ENCODE measurements around the gene EPS8.
"Not testable (repeated sequence)": the region's sequence is repeated elsewhere in the genome, so short reads cannot be mapped to it uniquely, and the experiment has no call there.

Gene EPS8

DNA sequence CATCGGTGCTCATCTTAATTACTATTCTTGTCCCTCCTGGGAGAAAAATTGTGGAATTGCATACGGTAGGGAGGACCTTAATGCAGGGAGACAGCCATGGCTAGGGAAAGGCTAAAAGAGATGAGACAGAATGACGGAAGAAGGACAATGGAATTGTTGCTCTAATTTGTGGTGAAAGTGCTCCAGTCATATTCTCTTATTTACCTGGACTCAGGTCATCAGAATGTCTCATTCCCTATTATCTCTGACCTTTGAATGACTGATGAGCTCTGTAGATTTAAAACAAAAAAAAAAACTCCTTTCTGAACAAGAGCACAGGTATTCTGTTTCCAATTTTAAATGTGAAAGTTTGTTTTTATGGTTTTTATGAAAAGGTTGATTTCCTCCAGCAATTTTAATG is 8.6 kb upstream of the EPS8 start:
- no peak for DNase-seq (ENCODE audit: low read depth in 2 of 2)

DNA sequence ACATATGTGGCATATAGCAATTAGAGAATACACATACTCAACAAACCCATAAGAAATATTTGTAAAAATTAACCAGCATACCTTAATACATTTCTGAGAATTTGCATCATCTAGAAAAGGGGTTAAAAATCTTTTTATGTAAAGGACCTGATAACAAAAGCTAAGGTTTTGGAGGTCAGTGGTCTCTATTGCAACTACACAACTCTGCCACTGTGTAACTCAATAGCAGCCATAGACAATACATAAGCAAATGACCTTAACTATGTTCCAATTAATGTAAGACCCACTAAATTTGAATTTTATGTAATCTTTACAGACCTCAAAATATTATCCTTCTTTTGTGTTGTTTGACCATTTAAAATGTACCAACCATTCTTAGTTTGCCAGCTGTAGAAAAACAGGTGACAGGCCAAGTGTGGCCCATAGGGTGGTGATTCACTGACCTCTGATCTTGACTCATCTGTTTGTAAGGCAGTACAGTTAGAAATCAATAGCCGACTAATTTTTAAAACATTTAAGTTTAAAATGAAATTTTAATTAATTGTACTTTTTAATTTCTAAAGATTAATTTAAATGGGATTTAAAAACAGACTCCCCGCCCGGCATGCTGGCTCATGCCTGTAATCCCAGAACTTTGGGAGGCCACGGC is 7.4 kb upstream of the EPS8 start:
- DNase-seq (ENCODE audit: low read depth in 2 of 2) = no peak

DNA sequence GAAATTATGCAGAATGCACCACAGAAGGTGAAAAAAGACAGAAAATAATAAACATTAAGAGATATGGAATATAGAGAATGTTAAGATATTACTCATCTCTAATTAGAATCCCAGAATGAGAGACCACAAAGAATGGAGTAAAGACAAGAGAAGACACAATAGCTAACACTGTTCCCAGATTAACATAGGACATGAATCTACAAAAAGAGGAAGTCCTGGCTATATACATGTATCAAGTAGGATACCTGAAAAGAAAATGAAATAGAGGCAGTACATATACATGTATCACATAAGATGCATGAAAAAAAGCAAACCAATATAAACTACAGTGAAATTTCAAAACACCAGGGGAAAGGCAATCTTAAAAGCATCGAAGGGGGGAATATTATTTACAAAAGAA is 5.6 kb upstream of the EPS8 start:
- DNase-seq (ENCODE audit: low read depth in 2 of 2) = no peak

DNA sequence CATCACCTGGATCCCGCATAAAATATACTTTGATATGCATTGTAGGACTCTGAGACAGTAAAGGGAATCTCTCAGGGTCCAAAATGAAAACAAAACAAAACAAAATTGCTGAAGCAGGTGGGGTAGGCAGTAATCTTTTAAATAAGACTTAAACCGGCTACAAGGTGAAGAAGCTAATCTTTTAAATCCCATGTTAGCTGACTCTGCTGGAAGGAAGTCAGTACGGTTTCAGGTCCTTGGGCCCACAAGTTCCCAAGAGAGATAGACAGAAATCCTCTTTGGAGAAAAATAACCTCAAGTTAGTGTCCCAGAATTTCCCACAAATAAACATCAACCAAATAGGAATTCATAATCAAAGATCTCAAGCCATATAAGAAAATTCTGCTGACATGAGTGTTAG is 5.0 kb upstream of the EPS8 start:
- DNase-seq (ENCODE audit: low read depth in 2 of 2) = no peak

DNA sequence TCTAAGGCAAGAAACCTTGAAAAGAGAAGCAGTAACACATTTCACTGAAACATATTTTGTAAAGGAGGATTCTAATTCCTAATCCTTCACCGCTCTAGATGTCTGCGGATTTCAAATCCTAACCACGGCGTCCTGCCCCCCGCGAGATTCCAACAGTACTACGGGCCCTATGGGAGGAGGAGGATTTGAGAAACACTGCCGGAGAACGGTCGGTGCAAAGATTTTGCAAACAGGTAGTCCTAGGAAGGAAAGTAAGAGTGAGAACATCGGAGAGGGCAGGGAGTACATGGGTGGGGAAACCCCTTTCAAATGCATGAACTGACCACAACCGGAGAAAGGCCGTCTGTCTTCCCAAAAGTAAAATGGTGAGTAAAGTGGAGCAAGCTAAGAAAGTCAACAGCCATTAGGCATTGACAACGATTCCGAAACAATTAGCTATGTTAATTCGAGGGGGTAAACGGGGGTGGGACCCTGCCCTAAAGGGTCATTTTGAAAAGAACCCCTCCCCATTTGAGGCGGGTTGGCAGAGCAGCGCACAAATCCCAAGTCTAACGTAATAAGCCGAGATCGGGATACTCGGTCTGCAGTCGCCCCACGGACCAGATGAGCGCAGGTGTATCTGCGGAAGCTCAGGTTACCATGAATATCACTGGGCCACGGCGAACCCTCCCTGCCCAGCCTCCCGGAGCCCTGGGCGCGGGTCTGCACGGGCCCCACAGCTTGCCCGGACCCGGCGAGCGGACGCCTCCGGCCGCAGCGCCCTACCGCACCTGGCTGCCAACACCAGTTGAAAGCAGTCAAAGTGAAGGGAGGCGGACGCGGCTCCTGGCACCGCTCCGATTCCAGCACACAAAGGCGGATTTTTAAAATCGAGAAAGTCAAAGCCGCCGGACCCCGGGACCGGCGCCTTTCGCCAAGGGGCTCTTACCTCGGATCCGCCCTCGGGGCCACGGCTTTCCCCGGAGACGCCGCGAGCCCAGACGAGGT is 662 bp downstream of the EPS8 start:
- no peak for DNase-seq (ENCODE audit: low read depth in 2 of 2)

DNA sequence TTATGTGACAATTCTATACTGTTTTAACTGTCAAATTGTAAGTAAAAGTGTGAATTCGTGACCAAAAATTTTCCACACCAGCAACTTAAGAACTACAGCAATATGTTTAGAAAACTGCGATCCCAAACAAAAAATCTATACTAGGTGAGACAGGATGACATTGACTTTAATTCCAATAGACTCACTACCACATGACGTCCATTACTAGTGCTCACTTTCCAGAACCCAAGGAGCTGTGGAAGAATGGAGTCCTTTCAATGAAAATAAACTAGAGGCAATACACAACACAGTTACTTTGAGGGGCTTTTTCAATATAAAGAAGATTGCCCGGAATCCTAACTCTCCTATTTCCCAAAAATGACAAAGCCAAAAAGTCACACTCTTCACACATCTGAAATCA is 1.4 kb downstream of the EPS8 start:
- DNase-seq (ENCODE audit: low read depth in 2 of 2) = no peak

DNA sequence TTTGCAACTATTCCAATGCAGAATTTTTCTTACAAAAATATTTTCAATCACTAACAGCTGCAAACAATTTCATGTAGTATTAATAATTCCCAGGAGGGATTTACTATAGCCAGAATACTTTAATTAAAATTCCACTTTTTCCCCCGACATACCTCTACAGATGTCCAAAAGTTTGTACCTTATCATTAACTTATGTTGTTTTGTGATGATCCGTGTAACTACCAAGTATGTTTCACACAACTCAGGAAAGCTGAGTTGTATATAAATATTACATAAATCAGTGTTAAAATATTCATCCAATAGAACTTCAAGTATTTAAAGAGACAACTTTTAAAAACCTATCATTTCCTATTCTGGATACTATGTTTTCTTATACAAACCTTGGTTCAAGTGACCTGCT is 2.4 kb downstream of the EPS8 start:
- DNase-seq (ENCODE audit: low read depth in 2 of 2) = no peak

DNA sequence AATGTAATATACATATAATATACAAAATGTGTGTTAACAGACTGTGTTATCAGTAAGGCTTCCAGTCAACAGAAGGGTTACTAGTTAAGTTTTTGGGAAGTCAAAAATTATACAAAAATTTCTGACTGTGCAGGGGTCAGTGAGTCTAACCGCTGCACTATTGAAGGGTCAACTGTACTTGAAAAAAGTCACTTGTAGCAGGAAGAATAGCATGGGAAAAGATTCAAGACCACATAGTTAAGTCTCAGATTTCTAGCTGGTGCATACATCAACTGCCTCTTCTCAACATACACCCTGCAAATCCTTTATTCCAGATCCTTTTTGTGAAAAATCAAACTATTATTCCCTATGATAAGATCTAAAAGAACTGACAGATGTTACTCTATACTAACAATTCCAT is 5.9 kb downstream of the EPS8 start:
- no peak for DNase-seq (ENCODE audit: low read depth in 2 of 2)

DNA sequence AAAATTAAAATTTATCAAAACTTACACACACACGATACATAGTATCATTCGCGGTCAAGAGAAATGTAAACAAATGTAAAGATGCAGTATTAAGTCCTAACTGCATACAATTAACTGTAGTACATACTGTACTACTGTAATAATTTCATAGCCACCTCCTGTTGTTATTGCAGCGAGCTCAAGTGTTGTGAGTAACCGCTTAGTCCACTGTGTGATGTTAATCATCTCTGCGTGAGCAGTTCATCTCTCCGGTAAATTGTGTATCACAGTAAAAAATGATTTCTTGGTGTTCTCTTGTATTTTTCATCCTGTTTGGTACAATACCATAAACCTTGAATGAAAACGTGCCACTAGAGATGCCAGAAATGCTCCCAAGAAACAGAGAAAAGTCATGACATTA is 6.5 kb downstream of the EPS8 start:
- no peak for DNase-seq (ENCODE audit: low read depth in 2 of 2)

DNA sequence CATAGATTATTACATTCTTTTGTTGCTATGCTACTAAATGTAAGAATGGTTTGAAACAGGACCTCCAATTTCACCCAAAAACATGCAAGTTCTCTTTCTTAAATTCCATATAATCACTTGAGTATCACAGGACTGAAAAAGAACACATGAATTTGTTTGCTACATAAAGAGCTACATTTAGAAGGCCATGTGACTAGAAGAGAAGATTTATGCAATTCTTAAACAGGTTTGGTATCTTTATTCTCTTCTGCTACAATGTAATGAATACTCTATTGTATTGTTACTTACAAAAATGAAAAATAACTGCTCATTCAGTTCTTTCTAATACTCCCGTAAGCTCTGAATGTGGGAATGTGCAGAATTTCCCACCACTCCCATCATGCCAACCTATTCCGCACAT is 9.3 kb downstream of the EPS8 start:
- no peak for DNase-seq (ENCODE audit: low read depth in 2 of 2)

DNA sequence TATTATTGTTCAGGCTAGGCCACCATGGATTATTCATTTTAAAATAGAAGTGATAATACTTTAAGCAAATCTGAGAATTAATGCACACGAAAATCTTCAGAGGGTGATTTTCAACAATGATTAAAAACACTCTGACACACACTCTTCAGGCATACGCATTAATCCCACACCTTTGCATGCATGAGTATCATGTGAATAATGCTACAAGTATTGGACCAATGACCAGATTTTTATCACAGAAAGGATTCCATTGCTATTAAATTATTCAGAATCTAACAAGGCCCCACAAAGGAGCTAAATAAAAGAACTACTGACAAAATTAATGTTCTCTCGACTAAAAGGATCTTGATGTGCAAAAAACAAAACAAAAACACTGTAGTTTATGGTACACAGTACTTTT is 11.1 kb downstream of the EPS8 start:
- no peak for DNase-seq (ENCODE audit: low read depth in 2 of 2)

DNA sequence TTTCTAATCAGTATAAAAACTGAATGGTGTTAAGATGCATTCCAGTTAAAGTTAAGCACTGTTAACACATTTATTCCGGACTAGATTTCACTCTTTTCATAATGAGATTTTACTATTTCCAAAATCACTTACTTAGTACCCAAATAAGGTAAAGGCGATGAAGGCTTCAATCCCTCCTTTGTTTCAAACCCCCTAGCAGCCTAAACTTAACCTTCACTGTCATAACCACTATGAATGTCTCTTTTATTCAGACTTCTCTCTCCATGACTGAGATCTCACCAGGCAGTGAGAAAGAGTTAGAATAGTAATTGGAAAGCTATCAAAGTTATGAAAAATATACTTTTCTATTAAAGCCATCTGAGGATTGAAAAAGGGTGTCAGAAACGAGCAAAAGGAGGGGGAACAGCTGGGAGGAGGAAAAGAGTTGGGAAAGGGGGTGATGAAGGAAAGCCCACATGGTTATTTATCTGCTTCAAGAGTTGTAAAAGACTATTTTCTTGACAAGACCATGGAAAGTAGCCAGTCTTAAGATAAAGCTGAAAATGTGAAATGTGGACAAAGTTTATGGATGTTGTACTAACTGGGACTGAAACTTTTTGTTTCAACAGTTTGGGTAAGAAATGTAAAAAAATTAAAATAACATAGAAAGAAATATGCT is 11.7 kb downstream of the EPS8 start:
- DNase-seq (ENCODE audit: low read depth in 2 of 2) = no peak

DNA sequence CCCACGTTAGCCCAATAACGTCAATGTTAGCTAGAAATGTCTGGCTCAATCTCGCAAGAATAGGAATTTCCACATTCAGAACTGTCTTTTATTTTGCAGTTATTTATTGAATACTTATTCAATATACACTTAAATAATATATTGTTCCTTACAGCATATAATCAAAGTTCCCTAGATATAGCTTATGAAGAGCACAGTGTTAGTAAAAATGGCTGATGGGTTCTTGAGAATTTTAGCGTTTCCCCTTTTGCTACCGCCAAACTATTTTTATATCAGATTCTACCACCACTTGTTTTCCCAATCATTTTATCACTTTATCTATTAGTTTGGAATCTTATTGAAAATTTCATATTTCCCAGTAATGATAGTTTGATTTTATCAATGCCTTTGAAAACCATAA is 12.7 kb downstream of the EPS8 start:
- DNase-seq (ENCODE audit: low read depth in 2 of 2) = no peak

DNA sequence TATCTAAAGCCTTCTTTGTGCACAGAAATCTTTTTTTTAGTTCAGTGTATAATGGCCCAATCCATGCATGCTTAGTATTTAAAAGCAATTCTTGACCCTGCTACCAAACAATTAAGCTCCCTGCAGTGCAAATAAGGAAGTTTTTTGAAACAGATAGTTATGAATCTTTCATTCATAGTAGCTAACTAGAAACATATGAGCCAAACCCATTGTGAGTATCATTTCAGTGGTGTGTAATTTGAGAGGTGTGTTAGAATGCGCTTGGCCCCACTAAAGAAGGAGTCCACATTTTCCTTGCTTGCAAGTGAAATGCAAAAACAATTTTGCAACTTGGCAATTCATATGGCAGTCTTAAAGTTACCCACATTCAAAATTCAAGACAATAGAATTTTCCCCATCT is 14.4 kb downstream of the EPS8 start:
- DNase-seq (ENCODE audit: low read depth in 2 of 2) = no peak

DNA sequence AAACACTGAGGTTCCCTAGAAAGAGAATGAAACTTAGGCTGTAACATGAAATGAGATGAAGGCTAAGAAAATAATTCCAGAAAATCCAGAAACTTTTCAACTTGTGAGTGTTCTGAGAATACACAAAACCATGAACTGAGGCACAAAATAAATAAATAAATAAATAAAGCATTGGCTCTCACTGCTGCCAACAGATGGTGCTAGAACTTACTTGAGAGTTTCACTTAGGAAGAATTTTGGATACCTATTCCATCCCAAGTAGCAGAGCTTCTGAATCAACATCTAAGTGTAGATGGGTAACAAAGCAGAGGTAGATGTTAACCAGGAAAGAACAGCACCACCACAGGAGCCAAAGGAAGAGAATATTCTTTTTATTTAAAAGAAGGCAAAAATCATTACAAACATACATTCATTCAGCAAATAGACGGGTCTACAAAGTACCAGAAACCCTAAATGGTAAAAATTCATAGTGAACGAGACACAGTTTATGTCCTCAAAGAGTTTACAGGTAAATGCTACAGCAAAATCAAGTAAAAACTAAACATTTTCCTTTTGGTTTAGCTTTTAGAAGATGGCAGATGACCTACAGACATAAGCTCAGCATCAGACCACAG is 16.7 kb downstream of the EPS8 start:
- no peak for DNase-seq (ENCODE audit: low read depth in 2 of 2)

DNA sequence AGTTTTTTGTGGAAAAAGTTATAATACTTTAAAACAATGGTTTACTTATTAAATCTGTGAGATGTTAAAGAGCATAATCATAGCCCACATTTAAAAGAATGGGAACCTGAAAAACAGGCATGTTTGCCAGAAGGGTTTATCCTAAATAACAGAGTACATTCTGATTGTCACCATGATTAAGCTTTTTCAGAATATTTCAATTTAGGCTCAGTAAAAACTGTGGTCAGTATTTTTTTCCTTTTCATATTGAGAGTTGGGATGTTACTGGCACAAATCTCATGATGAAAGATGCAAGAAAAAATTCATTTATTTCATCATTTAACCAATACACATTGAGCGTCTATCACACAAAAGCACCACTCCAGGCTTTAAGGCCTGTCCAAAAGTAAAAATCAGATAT is 18.6 kb downstream of the EPS8 start:
- DNase-seq (ENCODE audit: low read depth in 2 of 2) = no peak

DNA sequence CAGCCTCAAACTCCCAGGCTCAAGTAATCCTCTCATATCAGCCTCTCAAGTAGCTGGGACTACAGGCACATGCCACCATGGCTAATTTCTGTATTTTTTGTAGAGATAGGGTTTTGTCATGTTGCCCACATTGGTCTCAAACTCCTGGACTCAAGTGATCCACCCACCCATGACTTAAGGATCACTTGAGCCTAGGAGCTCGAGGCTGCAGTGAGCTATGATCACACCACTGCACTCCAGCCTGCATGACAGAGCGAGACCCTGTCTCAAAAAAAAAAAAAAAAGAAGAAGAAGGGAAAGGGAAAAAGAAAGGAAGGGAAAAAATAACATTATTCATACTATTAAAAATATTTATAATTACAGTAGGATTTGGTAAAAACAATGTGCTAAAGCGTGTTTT is 19.2 kb downstream of the EPS8 start:
- DNase-seq (ENCODE audit: low read depth in 2 of 2) = no peak

DNA sequence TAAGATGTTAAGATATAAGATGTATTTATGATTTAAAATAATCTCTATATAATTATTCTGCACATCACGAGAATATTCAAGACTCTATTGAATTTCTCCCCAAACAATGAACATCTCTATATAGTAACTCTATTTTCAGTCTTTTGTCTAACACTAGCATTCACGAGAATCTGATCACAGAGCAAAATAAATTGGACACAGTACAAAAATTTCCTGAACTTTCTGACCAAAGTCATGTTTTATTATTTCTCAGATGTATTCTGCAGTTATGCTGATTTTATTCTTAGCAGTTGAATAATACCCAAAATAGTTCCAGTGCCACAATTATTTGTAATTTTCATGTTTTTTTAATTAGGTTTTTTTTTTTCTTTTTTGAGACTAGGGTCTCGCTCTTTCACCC is 19.6 kb downstream of the EPS8 start:
- no peak for DNase-seq (ENCODE audit: low read depth in 2 of 2)

DNA sequence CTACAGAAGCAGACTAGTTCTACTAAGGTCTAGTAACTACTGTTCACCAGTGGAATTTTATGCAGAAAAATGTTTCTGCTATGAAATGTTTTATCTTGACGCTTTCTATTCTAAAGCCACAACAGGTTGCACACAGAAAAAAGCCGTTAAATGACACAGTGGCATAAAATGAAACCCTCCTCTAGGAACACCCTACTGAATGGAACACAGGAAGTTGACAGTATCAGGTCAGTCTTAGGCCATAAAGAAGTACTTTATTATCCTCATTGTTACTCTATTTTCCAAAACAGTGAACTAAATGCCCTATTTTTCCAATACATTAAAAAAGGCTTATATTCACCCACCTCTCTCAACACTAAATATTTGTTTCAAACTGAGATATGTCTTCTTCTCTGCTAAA is 21.9 kb downstream of the EPS8 start:
- DNase-seq (ENCODE audit: low read depth in 2 of 2) = no peak

DNA sequence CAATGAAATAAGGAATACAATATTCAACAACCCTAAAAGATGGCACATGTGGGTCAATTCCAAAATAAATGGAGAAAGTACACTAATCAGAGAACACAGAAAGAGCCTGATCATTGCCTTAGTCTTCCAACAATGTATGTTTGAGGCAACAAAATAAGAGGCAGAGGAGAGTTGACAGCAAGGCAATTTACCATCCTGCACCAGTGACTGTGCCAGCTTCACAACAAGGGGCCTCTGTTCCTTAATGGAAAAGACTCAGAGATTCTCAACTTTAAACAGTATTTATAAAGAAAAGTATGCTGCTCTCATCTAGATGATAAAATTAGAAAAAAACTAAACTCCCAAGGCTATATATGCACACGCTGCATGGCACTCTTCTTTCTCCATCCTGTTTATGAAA is 25.9 kb downstream of the EPS8 start:
- no peak for DNase-seq (ENCODE audit: low read depth in 2 of 2)

DNA sequence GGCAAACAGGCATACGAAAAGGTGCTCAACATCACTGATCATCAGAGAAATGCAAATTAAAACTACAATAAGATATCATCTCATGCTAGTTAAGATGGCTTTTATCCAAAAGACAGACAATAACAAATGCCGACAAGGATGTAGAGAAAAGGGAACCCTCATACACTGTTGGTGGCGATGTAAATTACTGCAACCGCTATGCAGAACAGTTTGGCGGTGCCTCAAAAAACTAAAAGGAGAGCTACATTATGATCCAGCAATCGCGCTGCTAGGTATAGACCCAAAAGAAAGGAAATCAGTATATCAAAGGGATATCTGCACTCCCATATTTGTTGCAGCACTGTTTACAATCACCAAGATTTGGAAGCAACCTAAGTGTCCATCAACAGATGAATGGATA is 27.0 kb downstream of the EPS8 start:
- not testable (repeated sequence) for DNase-seq (ENCODE audit: low read depth in 2 of 2)

DNA sequence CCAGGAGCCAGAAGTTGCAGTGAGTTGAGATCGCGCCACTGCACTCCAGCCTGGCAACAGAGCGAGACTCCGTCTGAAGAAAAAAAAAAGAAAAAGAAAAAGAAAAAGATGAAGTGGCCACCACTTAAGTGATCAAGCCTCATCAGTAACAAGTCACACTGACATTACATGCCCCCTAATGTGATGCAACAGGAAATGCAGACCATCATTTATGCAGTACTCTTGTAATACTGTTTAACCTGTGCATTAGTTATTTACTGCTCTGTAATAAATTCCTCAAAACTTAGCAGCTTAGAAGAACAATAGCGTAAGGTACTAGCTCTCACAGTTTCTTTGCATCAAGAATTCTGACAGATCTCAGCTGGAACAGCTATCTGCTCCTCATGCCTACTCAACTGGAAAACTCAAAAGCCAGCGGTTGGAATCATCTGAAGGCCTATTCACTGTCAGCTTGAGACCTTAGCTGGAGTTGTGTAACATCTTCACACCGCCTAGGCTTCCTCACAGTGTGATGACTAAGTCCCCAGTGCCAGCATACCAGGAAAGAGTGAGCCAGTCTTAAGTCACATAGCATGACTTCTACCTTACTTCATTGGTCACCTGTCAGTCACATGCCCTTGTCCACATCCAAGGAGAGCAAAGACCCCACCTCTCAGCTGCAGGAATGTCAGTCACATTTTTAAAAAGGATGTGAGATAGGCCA is 31.5 kb downstream of the EPS8 start:
- DNase-seq (ENCODE audit: low read depth in 2 of 2) = no peak
